Astrocyte (in vitro differentiated cells and primary cell): ENCODE data around the gene ATAT1.

ENCODE experiments used
- EZH2 ChIP-seq: IDR thresholded peaks from 2 replicates; pipeline ENCODE4 v1.6.1; 2012; ENCODE audit warnings: mild to moderate bottlenecking, low read length, inconsistent platforms; ENCODE audit not compliant: insufficient read depth
- TF ChIP-seq, protein P1 (sequence below): IDR thresholded peaks from 2 replicates; pipeline ENCODE4 v1.5.1; 2011; ENCODE audit warnings: low read depth, mild to moderate bottlenecking, inconsistent platforms, low read length, moderate library complexity; ENCODE audit not compliant: insufficient read depth

- TF ChIP-seq, protein P1, sequence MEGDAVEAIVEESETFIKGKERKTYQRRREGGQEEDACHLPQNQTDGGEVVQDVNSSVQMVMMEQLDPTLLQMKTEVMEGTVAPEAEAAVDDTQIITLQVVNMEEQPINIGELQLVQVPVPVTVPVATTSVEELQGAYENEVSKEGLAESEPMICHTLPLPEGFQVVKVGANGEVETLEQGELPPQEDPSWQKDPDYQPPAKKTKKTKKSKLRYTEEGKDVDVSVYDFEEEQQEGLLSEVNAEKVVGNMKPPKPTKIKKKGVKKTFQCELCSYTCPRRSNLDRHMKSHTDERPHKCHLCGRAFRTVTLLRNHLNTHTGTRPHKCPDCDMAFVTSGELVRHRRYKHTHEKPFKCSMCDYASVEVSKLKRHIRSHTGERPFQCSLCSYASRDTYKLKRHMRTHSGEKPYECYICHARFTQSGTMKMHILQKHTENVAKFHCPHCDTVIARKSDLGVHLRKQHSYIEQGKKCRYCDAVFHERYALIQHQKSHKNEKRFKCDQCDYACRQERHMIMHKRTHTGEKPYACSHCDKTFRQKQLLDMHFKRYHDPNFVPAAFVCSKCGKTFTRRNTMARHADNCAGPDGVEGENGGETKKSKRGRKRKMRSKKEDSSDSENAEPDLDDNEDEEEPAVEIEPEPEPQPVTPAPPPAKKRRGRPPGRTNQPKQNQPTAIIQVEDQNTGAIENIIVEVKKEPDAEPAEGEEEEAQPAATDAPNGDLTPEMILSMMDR, result no peak
- no peak for TF ChIP-seq EZH2
These were observed 29.0 kb downstream of the ATAT1 start for GRCh38 chr6:30655743-30656094.
